SK-N-SH (cell line): Measurements from ENCODE around the gene SSR1. TPM values are rescaled to one million over a fixed set of nuclear protein-coding genes. Genes with fewer than 3 reads are reported as not detected.

Experiments used
- CTCF ChIA-PET: fragments of 300-600, 350-600 bp; formaldehyde crosslinking; extraction: SDS; loops from one replicate; lab custom pipeline; 2021; lab: Yijun Ruan, JAX
- POLR2A ChIA-PET: fragments of 350-600 bp; sonication (Branson Sonifier 250); formaldehyde crosslinking; extraction: SDS; loops from one replicate; lab custom pipeline; 2020; ENCODE audit warnings: antibody characterized with exemption, inconsistent platforms; lab: Yijun Ruan, JAX
- DNase-seq: peaks from one replicate; pipeline ENCODE4 v3.0.0; 2012
- H2AFZ ChIP-seq: fragments of 200-600 bp; sonication (generic); 2 replicates; pipeline ENCODE4 v1.8.1; 2016; ENCODE audit warnings: antibody characterized with exemption, mild to moderate bottlenecking, low read depth
- H3F3A ChIP-seq: fragments of 200-600 bp; sonication (generic); replicated peaks from 2 replicates; pipeline ENCODE3; 2016; ENCODE audit warnings: antibody characterized with exemption, mild to moderate bottlenecking; ENCODE audit not compliant: insufficient read depth
- H3K27ac ChIP-seq, 2 experiments: fragments of 200-500 bp in 1 of 2; fragments of 200-600 bp in 1 of 2; sonication (Bioruptor generic) in 1 of 2; sonication (generic), shearing (Covaris generic) in 1 of 2; 2 replicates each; pipeline versions ENCODE4 v1.5.1 to v1.6.1; 2014 to 2016; ENCODE audit warnings: low read depth in 2 of 2, inconsistent platforms in 1 of 2, low read length in 1 of 2, mild to moderate bottlenecking in 1 of 2, mixed read lengths in 1 of 2
- H3K27me3 ChIP-seq: fragments of 200-600 bp; sonication (generic), shearing (Covaris generic); 2 replicates; pipeline ENCODE4 v1.6.1; 2016; ENCODE audit warnings: mixed run types; ENCODE audit not compliant: insufficient read depth
- H3K36me3 ChIP-seq, 2 experiments: fragments of 200-500 bp in 1 of 2; fragments of 200-600 bp in 1 of 2; sonication (Bioruptor generic) in 1 of 2; sonication (generic) in 1 of 2; replicated peaks in 1 of 2; 2 replicates each; pipeline versions ENCODE3 to v1.5.1; 2014 to 2016; ENCODE audit warnings: low read length in 1 of 2, mild to moderate bottlenecking in 1 of 2; ENCODE audit not compliant: insufficient read depth in 2 of 2, control insufficient read depth in 1 of 2
- H3K4me1 ChIP-seq, 2 experiments: fragments of 200-500 bp in 1 of 2; fragments of 200-600 bp in 1 of 2; sonication (Bioruptor generic) in 1 of 2; sonication (generic), shearing (Covaris generic) in 1 of 2; 2 replicates each; pipeline versions ENCODE4 v1.5.1 to v1.6.1; 2014 to 2016; ENCODE audit warnings: low read depth in 1 of 2, low read length in 1 of 2, mixed run types in 1 of 2; ENCODE audit not compliant: insufficient read depth in 2 of 2, control insufficient read depth in 1 of 2
- H3K4me2 ChIP-seq: fragments of 200-600 bp; sonication (generic), shearing (Covaris generic); 2 replicates; pipeline ENCODE4 v1.6.1; 2017; ENCODE audit warnings: mixed run types
- H3K4me3 ChIP-seq, 2 experiments: fragments of 200-500 bp in 1 of 2; fragments of 200-600 bp in 1 of 2; sonication (Bioruptor generic) in 1 of 2; sonication (generic), shearing (Covaris generic) in 1 of 2; 2 replicates each; pipeline versions ENCODE4 v1.5.1 to v1.8.1; 2014 to 2016; ENCODE audit warnings: low read depth in 2 of 2, inconsistent platforms in 1 of 2, low read length in 1 of 2, mild to moderate bottlenecking in 1 of 2, mixed read lengths in 1 of 2, moderate library complexity in 1 of 2
- H3K79me2 ChIP-seq: fragments of 200-600 bp; sonication (generic); 2 replicates; pipeline ENCODE4 v1.8.1; 2017; ENCODE audit warnings: mild to moderate bottlenecking; ENCODE audit not compliant: insufficient read depth
- H3K9ac ChIP-seq: fragments of 200-600 bp; sonication (generic); 2 replicates; pipeline ENCODE4 v1.6.1; 2017; ENCODE audit warnings: mixed run types
- H3K9me2 ChIP-seq: fragments of 200-600 bp; sonication (generic); 2 replicates; pipeline ENCODE4 v1.6.1; 2017; ENCODE audit warnings: mixed run types
- H3K9me3 ChIP-seq: fragments of 200-600 bp; sonication (generic); 2 replicates; pipeline ENCODE4 v1.6.1; 2017; ENCODE audit warnings: mixed run types, mild to moderate bottlenecking, moderate library complexity
- H4K20me1 ChIP-seq: fragments of 200-600 bp; sonication (generic); 2 replicates; pipeline ENCODE4 v1.6.1; 2017; ENCODE audit warnings: mild to moderate bottlenecking, mixed run types; ENCODE audit not compliant: insufficient read depth
- CTCF ChIP-seq: fragments of 200-600 bp; sonication (generic); IDR thresholded peaks from 2 replicates; pipeline ENCODE4 v1.6.1; 2017; ENCODE audit warnings: antibody characterized with exemption, mild to moderate bottlenecking, moderate library complexity
- ELF1 ChIP-seq: IDR thresholded peaks from 2 replicates; pipeline ENCODE4 v1.4.0; 2012
- EP300 ChIP-seq, 2 experiments: IDR thresholded peaks; 2 replicates each; pipeline versions ENCODE4 v1.4.0 to v1.6.1; 2012; ENCODE audit warnings: borderline replicate concordance in 1 of 2, low read depth in 1 of 2, low read length in 1 of 2
- FOXJ3 ChIP-seq: sonication (generic); formaldehyde crosslinking; IDR thresholded peaks from 2 replicates; pipeline ENCODE4 v1.5.1; 2020; ENCODE audit warnings: mild to moderate bottlenecking, missing genetic modification reagents
- GATA2 ChIP-seq: sonication (generic); formaldehyde crosslinking; IDR thresholded peaks from 2 replicates; pipeline ENCODE4 v1.5.0; 2020; ENCODE audit warnings: mild to moderate bottlenecking, missing genetic modification reagents
- IRF3 ChIP-seq: fragments of 150-350 bp; IDR thresholded peaks from 2 replicates; pipeline ENCODE4 v1.6.1; 2016; ENCODE audit warnings: mild to moderate bottlenecking, low read depth, low read length
- MAX ChIP-seq: IDR thresholded peaks from 2 replicates; pipeline ENCODE4 v1.4.0; 2012; ENCODE audit warnings: low read depth
- PBX3 ChIP-seq: IDR thresholded peaks from 2 replicates; pipeline ENCODE4; 2012
- POLR2AphosphoS5 ChIP-seq: IDR thresholded peaks from 2 replicates; pipeline ENCODE4 v1.6.1; 2012; ENCODE audit warnings: low read depth, low read length
- TEAD4 ChIP-seq: IDR thresholded peaks from 2 replicates; pipeline ENCODE4 v1.4.0; 2012; ENCODE audit warnings: mild to moderate bottlenecking, borderline replicate concordance; ENCODE audit not compliant: insufficient read depth
- WGBS: methylation state at CpG from one replicate; pipeline ENCODE4 v1.1.6; 2017; ENCODE audit warnings: low lambda C conversion rate; 5-methylcytosine and 5-hydroxymethylcytosine counted together
- polyA plus RNA-seq, 3 experiments: library from polyadenylated mRNA; depleted of rRNA; stranded (reverse); fragments of >200 nt; gene quantifications; 2 replicates each; pipeline ENCODE4 v1.2.3, GENCODE V29; 2012

Gene SSR1
- polyA plus RNA-seq, 1 of the 3 experiments (the other 2 are of a cell fraction): 50.7 TPM

GRCh38 chr6:7252390-7252789 lies 60.6 kb downstream of the SSR1 start:
- no peaks in the 10 kb centered on the region for H3F3A ChIP-seq
- no peaks in the 10 kb centered on the region for H4K20me1 ChIP-seq
- H3K36me3 ChIP-seq: peaks cover 12 to 29% of the 10 kb centered on the region in 2 experiments
- no peak overlapping the region for H3K4me3 ChIP-seq
- ChIA-PET CTCF (interaction anchor here (0.7 to 3.4 kb wide), 4 partner anchors 9 to 1835 kb away, joined by 3 to 18 read pairs (median 4); no protein-coding TSS in a partner anchor), POLR2A (no interaction called here)
- no peaks in the 10 kb centered on the region for H3K9me2 ChIP-seq
- H3K9ac ChIP-seq: no peak overlapping the region
- DNase-seq: no peak
- H3K9me3 ChIP-seq: no peaks in the 10 kb centered on the region
- no peak overlapping the region for H3K27ac ChIP-seq
- no peaks in the 10 kb centered on the region for H3K27me3 ChIP-seq
- no peaks in the 10 kb centered on the region for H3K79me2 ChIP-seq
- no peak overlapping the region for H2AFZ ChIP-seq
- 100% methylated on average over 3 of the region's 4 CpGs for WGBS
- TF ChIP-seq PBX3 (no peak), IRF3 (no peak), EP300 (IDR thresholded peaks at IDR 0.05; ENCODE audit: borderline replicate concordance in 1 of 2, low read depth in 1 of 2, low read length in 1 of 2) (no peak), FOXJ3 (CRISPR knock-in tag) (no peak), ELF1 (no peak), POLR2AphosphoS5 (no peak)
- H3K4me2 ChIP-seq: no peak overlapping the region
- no peaks in the 10 kb centered on the region for H3K4me1 ChIP-seq

- Histone ChIP-seq H3K27me3 (no peaks in the 10 kb centered on the region), H3K27ac (no peak overlapping the region), H3K9me2 (no peaks in the 10 kb centered on the region), H3K4me1 (no peaks in the 10 kb centered on the region), H3F3A (no peaks in the 10 kb centered on the region), H3K9ac (no peak overlapping the region), H3K4me3 (no peak overlapping the region), H3K79me2 (no peaks in the 10 kb centered on the region), H2AFZ (no peak overlapping the region), H3K4me2 (no peak overlapping the region), H4K20me1 (no peaks in the 10 kb centered on the region), H3K36me3 (peaks cover 12 to 34% of the 10 kb centered on the region in 2 experiments), H3K9me3 (no peaks in the 10 kb centered on the region)
- CTCF ChIA-PET: interaction anchor here (0.7 to 3.4 kb wide), 5 partner anchors 8 to 1835 kb away, joined by 3 to 18 read pairs (median 3); no protein-coding TSS in a partner anchor
- no peak for DNase-seq
- POLR2A ChIA-PET: no interaction called here
- TF ChIP-seq MAX (no peak), CTCF (no peak), GATA2 (no peak), TEAD4 (no peak)
- WGBS: 69% methylated on average over 6 of the region's 6 CpGs
These were observed 61.2 kb downstream of the SSR1 start for GRCh38 chr6:7251646-7252260.
